GM18517 (cell line): ENCODE measurements around the gene ZDHHC14.
"Not testable (repeated sequence)": the region's sequence is repeated elsewhere in the genome, so short reads cannot be mapped to it uniquely, and the experiment has no call there.

Experiments
- ATAC-seq: cut with Tn5 transposase; IDR thresholded peaks from one replicate; pipeline ENCODE4 v1.9.1; 2021; ENCODE audit warnings: mild to moderate bottlenecking, moderate library complexity; ENCODE audit not compliant: unreplicated experiment

The ZDHHC14 gene

DNA sequence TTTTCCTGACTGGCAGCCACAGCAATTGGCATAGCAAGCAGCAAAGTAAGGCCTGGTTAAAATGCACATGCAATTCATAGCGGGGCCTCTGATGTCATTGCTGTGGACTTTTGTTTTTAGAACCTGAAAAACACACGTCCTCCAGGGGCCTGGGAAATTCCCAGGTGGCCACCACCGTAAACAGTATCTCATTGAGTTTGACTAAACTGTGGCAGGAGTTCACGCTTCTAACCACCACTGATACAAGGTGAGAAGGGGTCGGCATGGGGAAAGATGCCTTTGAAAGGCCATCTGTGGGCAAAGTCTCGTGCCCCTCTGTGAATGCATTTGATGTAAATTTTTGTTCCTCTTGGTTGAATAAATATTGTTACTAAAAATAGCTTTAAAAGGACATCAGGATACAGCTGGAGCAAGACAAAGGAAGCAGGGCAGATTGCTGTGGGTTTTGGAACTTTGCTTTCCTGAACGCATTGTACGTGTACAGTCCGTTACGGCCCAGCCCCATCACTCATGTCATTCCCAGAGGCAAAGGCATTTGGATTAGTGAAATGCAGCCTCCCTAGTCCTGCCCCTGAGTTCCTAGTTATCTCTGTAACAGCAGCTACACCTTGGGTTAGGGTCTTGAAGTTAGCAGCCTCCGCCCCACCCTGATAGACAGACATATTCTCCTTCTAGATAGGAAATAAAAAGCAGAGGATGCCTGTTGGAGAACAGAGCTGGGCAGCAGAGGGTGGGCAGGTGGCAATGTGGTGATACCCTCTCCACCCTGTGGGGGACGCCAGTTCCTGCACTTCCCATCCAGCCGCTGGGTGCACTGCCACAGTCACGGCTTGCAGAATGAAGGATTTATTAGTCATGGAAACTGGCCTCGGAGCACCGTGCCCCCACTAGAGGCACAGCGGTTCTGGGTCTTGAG, 80.3 kb downstream of the ZDHHC14 start:
- ATAC-seq: peak; percentile 41

DNA sequence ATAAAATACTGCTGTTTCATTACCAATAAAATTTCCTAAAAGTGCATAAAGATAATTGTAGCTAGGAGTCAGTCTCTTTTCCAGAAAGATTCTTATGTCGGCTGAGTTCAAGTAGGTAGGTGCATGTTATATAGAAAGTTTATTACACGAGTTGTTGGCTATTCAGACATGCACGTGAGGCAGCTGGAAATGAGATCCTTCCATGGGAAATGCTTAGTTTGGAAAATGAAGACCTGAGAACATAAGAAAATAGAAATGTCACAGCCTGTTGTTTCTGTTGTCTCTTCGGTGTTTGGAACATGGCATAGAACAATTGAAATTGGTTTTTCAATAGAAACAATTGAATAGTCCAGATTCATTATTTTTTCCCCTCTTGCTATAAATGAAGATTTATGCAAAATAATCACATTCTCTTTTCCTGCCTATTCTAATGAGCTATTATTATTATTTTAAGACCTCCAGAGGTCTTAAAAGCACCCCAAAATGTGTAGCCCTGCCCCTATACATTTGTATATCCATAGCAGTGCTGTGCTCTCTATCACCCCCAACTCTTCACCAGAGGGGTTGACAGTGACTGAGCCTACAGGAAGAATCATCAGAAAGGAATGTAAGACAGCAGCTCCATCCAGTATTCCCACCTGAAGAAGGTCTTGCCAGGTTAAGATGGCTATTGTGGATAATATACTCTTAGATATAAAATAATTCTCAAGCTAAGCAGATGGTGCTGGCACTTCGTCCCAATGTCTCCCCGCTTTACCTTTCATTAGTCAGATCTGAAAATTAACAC, 82.2 kb downstream of the ZDHHC14 start:
- no peak for ATAC-seq

DNA sequence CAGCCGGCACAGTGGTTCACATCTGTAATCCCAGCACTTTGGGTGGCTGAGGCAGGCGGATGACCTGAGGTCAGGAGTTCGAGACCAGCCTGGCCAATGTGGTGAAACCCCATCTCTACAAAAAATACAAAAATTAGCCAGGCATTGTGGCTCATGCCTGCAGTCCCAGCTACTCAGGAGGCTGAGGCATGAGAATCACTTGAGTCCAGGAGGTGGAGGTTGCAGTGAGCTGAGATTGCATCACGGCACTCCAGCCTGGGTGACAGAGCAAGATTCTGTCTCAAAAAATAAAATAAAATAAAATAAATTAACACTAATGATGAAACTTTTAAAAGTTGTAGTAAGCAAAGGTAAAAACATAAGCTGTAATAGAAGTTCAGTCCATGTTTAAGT, 82.7 kb downstream of the ZDHHC14 start:
- ATAC-seq: not testable (repeated sequence)

DNA sequence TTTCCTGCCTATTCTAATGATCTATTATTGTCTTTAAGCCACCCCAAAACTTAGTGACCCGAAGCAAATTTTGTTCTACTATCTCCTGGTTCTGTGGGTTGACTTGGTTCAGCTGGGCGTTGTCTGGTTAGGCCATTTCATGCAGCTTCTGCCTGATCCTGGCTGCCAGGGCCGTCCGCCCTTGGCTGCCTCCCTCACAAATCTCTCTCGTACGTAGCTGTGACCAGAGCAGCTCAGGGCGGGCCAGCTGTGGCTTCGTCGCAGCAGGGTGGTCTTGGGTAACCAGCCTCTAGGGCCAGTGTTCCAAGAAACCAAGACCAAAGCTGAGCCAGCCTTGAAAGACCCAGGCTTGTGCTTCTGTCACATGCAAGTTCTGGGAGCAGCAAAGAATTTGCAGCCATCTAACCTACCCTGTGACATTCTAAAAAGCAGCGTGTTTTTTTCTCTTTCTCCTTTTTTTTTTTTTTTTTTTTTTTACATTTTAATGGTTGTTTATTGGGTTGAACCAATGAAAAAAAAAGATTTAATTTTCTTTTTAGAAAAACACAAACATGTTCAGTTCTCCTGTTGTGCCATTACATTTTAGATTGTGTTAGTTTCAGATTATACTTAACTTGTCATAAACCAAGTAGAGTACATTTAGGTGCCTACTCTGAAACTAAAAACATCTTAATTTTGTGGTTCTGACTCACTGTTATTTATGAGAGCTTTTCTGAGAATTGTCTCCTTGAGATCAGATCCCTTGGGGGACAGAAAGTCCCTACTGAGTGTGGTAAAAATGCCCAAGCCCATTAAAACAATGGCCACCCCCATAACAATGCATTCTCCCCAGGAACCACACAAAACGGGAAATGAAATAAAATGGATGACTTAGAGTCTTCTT, 83.9 kb downstream of the ZDHHC14 start:
- peak; percentile 76 for ATAC-seq

DNA sequence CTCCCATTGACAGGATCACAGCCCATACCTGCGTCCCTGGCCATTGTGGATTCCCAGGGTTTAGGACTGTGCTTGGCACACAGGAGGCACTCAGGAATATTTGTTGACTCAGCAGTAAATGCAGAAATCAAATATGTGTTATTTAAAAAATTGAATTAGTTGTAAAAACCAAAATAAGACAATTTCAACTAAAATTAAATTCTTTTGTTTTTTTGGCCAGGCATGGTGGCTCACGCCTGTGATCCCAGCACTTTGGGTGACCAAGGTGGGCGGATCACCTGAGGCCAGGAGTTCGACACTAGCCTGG, 85.3 kb downstream of the ZDHHC14 start:
- ATAC-seq: no peak

DNA sequence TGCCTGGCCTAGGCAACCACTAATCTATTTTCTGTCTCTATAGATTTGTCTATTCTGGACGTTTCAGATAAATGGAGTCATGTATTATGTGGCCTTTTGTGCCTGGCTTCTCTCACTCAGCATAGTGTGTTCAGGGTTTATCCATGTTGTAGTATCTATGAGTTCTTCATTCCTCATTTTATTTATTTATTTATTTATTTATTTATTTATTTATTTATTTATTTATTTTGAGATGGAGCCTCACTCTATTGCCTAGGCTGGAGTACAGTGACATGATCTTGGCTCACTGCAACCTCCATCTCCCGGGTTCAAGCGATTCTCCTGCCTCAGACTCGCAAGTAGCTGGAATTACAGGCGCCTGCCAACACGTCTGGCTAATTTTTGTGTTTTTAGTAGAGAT, 86.3 kb downstream of the ZDHHC14 start:
- ATAC-seq: not testable (repeated sequence)

DNA sequence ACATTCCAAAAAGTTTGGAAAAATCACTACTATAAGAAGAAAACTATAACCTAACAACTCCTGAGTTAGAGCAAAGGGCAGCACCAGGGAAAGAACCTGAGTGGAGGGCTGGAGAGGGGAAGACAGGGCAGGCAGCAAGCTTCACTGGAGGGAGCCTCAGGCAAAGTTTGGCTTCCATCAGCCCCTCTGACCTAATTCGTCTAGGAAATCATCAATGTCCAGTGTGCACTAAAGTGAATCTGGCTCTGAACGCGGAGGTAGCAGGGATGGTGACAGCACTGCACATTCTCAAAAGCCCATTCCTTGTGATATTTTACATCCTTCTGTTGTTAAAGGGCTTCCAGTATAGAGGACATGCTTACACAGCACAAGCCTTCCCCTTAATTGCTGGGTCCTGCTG, 87.1 kb downstream of the ZDHHC14 start:
- ATAC-seq: no peak

DNA sequence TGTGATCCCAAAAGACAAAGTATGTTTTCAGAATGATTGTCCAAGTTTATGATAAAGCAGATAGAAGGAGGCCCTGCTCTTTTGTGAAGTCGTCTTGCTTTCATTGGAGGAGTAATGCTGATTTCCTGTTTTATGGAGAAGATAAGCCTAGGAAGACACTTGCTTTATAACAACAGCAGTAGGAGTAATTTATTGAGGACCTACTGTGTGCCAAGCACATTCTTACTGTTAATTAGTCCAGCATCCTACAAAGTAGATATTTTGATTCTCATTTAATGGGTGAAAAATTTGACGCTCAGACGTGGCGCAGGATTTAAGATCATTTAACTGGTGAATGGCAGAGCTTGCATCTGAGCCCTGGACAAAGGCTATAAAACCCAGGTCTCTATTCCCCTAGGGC, 87.6 kb downstream of the ZDHHC14 start:
- no peak for ATAC-seq

DNA sequence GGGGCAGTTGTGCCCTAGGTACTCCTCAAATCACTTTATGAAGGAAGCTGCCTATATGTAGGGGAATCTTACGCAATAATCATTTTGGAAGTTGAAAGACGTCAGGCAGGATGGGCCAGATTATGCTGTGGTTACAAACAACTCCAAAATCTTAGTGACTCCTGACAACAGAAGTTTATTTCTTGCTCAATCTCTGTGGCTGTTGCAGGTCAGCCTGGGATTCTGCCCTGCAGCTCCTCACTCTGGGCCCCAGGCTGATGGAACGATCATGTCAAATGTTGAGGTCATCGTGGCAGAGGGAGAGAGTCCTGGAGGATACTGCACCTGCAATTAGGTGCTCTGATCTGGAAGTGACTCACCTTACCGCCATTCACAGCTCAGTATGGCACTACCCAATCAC, 88.4 kb downstream of the ZDHHC14 start:
- no peak for ATAC-seq

DNA sequence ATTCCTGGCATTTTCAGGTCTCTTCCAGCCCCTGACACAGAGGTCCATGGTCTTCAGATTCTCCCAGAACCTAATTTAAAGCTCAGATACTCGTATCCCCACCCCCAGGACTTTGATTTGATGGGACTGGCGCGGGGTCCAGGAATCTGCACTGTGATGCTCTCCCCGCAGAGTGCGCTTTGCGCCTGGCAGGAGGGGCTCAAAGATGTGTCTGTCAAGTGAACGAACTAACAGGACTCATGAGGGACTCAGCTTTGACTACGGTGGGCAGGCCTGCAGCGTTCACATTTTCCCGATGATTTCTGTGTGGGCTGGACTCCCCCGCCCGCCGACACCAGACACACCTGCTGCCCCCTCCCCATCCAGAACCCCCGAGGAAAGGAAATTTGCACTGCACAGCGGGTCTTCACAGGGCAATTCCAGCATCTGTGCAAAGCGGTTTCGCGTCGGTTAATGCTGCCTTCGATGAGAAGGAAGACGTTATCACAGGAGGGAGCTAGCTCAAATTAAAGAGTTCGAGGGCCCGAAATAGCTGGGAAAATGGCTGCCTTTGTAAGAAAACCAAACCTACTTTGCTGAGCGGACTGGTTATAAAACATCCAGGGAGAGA, 90.2 kb downstream of the ZDHHC14 start:
- no peak for ATAC-seq

DNA sequence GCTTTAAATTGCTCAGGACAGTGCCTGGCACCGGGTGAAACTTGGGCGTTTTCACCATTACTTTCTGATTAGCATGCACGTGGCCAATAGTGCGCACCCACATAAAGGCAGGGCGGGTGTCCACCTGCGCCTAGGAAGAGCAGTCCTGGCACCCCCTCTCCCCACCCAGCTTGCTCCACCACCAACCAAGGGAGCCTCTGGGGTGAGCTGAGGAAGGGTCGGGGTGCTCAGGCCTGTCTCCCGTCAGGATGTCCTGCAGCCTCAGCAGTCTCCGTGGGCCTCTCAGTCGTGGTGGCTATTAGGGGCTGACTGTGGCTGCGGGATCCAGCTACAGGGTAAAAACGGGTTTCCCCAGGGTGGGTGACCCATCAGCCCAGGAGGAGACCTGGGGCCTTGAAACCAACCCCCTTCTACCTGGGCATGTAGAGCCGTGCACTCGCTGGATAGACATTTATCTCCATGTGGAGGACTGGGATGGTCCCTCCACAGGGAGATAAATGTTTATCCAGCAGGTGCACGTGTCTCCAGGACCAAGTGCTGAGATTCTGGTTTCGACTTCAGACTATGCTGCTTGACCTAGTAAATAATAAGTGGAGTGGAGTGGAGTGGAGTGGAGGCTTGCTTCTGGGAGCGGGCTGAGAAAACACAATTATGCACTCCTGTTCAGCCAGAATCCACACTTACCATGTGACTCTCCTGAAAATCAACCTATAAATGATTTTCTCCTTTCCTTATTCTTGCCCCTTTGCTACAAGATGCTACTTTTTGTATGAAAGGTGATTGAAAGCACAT, 91.1 kb downstream of the ZDHHC14 start:
- no peak for ATAC-seq

DNA sequence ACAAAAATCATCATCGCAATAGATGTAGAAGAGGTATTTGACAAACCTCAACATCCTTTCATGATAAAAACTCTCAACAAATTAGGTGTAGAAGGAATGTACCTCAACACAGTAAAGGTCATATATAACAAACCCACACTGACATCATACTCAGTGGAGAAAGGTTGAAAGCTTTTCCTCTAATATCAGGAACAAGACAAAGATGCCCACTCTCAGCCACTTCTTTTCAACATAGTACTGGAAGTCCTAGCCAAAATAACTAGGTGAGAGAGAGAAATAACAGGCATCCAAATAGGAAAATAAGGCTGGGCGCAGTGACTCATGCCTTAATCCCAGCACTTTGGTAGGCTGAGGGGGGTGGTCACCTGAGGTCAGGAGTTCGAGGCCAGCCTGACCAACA, 95.8 kb downstream of the ZDHHC14 start:
- ATAC-seq: no peak

DNA sequence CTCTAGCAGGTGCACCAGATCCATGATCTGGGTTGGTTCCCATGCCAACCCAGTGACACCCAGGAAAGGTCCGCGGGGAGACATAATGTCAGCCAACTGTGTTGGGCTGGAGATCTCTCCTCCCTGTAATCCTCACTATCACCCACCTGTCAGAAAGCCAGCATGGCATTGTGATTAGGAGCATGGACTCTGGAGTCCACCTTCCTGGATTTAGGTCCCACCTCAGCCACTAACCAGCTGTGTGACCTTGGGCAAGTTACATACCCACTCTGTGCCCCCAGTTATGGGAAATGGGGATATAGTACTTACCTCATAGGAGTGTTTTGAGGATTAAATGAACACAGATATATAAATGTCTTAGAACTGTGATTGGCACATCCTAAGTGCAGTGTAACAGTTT, 97.9 kb downstream of the ZDHHC14 start:
- ATAC-seq: no peak

DNA sequence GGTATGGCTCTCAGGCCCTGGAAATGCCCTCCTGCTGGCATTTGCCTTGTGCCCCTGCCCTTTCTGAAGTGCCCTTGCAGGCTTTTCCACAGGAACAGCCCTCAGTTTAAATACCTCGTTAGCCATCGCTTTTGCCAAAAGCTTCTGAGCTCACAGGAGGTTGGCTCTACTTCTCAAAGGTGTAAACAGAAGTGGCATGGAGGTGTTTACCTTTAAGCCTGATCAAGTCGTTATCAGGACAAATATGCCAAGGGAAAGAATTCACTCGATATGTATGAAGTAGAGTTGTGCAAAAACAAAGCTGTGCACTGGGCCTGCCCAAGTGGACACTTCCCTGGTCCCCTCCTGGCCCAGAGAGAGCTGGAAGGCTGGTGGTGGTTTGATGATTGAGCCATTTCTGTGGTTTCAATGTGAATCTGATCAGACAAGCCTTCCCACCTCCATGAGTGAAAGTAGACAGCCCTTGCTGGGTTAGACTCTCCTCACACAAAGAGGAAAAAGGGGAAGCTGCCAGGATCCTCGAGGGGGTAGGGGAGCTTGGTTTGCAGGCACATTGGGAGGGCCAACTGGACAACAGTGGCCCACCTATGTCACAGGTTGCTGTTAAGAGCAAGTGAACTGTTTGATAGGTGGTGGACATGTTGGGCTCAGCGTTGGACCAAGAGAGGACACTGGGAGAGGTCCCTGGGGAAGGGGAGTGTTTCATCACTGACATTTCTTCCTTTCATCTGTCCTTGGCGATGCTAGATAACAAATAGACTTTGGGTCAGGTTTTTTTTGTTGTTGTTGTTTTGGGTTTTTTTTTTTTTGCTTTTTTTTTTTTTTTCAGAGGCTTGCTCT, 98.7 kb downstream of the ZDHHC14 start:
- ATAC-seq: no peak

DNA sequence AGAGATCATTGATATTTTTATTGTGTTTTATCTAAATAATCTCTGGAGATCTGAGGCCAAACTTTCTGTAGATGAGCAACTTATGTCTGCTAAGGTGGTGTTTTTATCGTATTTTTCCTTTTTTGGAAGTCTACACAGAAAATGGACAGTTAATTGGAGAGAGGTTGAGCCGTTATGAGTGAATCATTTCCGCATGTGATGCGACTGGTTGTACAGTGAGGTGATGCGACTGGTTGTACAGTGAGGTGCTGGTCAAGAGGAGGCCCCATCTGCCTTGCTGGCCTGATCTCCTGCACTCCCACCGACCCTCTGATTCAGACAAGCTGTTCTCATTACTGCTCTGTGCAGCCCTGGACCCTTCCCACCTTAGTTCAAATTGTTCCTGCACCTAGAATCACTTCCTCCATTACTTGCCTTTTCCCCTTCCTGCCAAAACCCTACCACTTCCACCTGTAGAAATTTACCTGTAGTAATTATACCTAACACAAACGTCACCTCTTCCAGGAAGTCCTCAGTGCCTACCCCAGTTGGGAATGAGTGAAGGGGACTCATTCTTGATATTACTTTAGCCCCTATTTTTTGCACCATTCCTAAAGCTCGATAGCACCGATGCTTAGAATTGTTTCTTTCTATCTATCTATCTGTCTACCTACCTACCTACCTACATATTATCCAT, 100.3 kb downstream of the ZDHHC14 start:
- ATAC-seq: no peak

DNA sequence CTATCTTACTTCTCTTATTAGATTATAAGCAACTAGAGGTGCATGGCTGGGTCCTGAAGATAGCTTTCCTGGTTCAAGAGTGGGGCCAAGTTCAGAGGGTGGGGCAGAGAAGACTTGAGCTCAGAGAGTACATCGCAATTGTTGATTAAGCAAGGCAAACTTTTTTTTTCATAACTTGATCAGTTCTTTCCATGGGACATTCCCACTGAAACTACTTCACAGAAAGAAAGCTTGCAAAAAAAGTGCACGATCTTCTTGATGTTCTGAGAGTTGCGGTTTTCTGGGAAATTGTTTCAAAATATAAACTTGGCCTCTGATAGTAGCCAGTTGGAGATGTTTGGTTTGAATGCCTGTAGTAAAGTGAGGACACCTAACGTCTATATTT, 100.9 kb downstream of the ZDHHC14 start:
- no peak for ATAC-seq

DNA sequence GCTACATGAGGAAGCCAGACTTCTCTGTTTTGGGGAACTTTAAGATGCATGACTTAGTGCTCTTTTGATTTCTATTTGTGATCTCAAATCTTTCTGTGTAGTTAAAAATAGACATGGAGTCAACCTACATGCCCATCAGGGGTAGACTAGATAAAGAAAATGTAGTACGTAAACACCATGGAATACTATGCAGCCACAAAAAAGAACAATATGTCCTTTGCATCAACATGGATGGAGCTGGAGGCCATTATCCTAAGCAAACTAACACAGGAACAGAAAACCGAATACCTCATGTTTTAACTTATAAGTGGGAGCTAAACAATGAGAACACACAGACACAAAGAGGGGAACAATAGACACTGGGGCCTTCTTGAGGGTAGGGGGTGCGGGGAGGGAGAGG, 102.8 kb downstream of the ZDHHC14 start:
- no peak for ATAC-seq

DNA sequence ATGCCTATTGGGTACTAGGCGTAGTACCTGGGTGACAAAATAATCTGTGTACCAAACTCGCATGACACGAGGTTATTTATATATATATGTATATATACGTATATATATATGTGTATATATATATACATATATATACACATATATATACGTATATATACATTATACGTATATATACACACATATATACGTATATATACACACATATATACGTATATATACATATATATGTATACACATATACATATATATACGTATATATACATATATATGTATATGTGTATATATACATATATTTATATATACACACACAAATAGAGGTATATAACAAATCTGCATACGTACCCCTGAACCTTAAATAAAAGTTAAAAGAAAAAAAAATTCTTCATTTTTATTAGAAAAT, 103.2 kb downstream of the ZDHHC14 start:
- no peak for ATAC-seq

DNA sequence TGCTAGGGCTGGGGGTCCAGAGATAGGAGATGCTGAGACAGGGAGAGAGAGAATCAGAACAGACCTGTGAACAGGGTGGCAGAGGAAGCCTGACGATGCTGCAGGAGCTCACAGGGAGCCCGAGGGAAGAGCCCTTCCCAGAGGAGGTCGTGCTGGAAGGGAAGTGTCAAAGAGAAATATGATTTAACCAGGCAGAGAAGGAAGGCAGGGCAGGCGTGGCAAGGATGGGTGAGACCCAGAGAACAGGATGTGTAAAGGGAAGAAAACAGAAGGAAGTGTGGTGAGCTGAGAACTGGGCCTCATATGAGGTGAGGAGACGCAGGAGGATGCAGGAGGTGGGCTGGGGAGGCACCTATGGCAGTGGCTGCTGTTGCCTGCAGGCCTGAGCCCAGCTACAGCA, 105.6 kb downstream of the ZDHHC14 start:
- ATAC-seq: no peak
